CD4-positive, alpha-beta memory T cell (primary cell): ENCODE measurements around the gene TACR3. TPM values are rescaled to one million over a fixed set of nuclear protein-coding genes. Genes with fewer than 3 reads are reported as not detected.
"Not testable (repeated sequence)": the region's sequence is repeated elsewhere in the genome, so short reads cannot be mapped to it uniquely, and the experiment has no call there.

Experiments used
- CTCF ChIA-PET: fragments of 350-600 bp; sonication (Branson Sonifier 250); formaldehyde crosslinking; loops from one replicate; lab custom pipeline; 2021; ENCODE audit warnings: inconsistent platforms; ENCODE audit not compliant: partially characterized antibody; lab: Charles Lee
- POLR2A ChIA-PET: fragments of 350-600 bp; sonication (Branson Sonifier 250); formaldehyde crosslinking; loops from one replicate; lab custom pipeline; 2021; ENCODE audit not compliant: partially characterized antibody; lab: Charles Lee
- DNase-seq, 5 donors: peaks; one replicate each; pipeline versions ENCODE4 v3.0.0 to v3.0.0-alpha.2; 2020 to 2022; ENCODE audit warnings: mixed read lengths in 1 of 5
- H3K27ac ChIP-seq: one replicate; pipeline ENCODE4 v1.7.0; 2013; ENCODE audit warnings: low read depth, low read length
- H3K27me3 ChIP-seq: 2 replicates; pipeline ENCODE4 v1.7.0; 2013; ENCODE audit warnings: mild to moderate bottlenecking, low read length, moderate library complexity; ENCODE audit not compliant: insufficient read depth
- H3K36me3 ChIP-seq: 2 replicates; pipeline ENCODE4 v1.7.0; 2013; ENCODE audit warnings: mild to moderate bottlenecking, low read length, moderate library complexity; ENCODE audit not compliant: insufficient read depth
- H3K4me1 ChIP-seq: 2 replicates; pipeline ENCODE4 v1.7.0; 2013; ENCODE audit warnings: mild to moderate bottlenecking, low read length, moderate library complexity; ENCODE audit not compliant: insufficient read depth
- H3K4me3 ChIP-seq, 2 donors: one replicate each; pipeline ENCODE4 v1.7.0; 2013; ENCODE audit warnings: low read length in 2 of 2, mild to moderate bottlenecking in 1 of 2
- H3K9me3 ChIP-seq, 2 donors: one replicate each; pipeline ENCODE4 v1.7.0; 2013; ENCODE audit warnings: low read length in 2 of 2, control low read depth in 1 of 2; ENCODE audit not compliant: control insufficient read depth in 1 of 2
- H3K27ac Mint-ChIP-seq, 7 donors: one replicate each; pipeline ENCODE4 v1.8.0; 2020 to 2021; ENCODE audit warnings: mixed read lengths in 7 of 7, mild to moderate bottlenecking in 6 of 7, inconsistent platforms in 3 of 7, moderate library complexity in 3 of 7
- H3K27me3 Mint-ChIP-seq, 2 donors: one replicate each; pipeline ENCODE4 v1.8.0; 2020 to 2021; ENCODE audit warnings: mixed read lengths in 2 of 2
- H3K36me3 Mint-ChIP-seq, 2 donors: one replicate each; pipeline ENCODE4 v1.8.0; 2020 to 2021; ENCODE audit warnings: mixed read lengths in 2 of 2, inconsistent platforms in 1 of 2, mild to moderate bottlenecking in 1 of 2
- H3K4me1 Mint-ChIP-seq, 4 donors: one replicate each; pipeline ENCODE4 v1.8.0; 2020 to 2021; ENCODE audit warnings: mixed read lengths in 4 of 4, mild to moderate bottlenecking in 1 of 4
- H3K4me3 Mint-ChIP-seq, 8 donors: one replicate each; pipeline ENCODE4 v1.8.0; 2020 to 2021; ENCODE audit warnings: mixed read lengths in 8 of 8, mild to moderate bottlenecking in 7 of 8, moderate library complexity in 6 of 8, inconsistent platforms in 3 of 8
- H3K9me3 Mint-ChIP-seq, 8 donors: one replicate each; pipeline ENCODE4 v1.8.0; 2020 to 2021; ENCODE audit warnings: mixed read lengths in 8 of 8, mild to moderate bottlenecking in 5 of 8, inconsistent platforms in 3 of 8, moderate library complexity in 1 of 8
- intact Hi-C: fragments of 100-400 bp; cut with micrococcal nuclease; formaldehyde crosslinking; loops from one replicate; pipeline ENCODE4 v1.15.1; 2023
- polyA plus RNA-seq, 2 donors: library from polyadenylated mRNA; unstranded; fragments of 300-500 nt; fragmentation: Illumina TruSeq; gene quantifications; one replicate each; pipeline ENCODE4 v1.2.3, GENCODE V29; 2021
- total RNA-seq, 2 experiments: library from RNA; stranded (reverse); gene quantifications; one replicate each; pipeline ENCODE4 v1.2.3, GENCODE V29; 2021

TACR3 gene
- total and polyA plus RNA-seq, 4 experiments from 2014 or later = not detected

GRCh38 chr4:103720661-103721060 lies 876 bp upstream of the TACR3 start:
- Histone ChIP-seq H3K27me3 (no peaks in the 10 kb centered on the region), H3K4me3 (no peak overlapping the region), H3K4me1 (no peaks in the 10 kb centered on the region), H3K27ac (no peak overlapping the region), H3K36me3 (no peaks in the 10 kb centered on the region), H3K9me3 (no peaks in the 10 kb centered on the region)
- Mint-ChIP-seq H3K27me3 (peaks cover 0 to 1% of the 10 kb centered on the region in 2 donors), H3K9me3 (peaks cover 0 to 12% (median 1%) of the 10 kb centered on the region in 8 donors), H3K36me3 (no peaks in the 10 kb centered on the region), H3K4me3 (no peak overlapping the region), H3K4me1 (peaks cover 0 to 3% (median 0%) of the 10 kb centered on the region in 4 donors), H3K27ac (no peak overlapping the region)
- intact Hi-C loops = no loop called here
- DNase-seq = no peak
- ChIA-PET POLR2A (no interaction called here), CTCF (no interaction called here)

DNA sequence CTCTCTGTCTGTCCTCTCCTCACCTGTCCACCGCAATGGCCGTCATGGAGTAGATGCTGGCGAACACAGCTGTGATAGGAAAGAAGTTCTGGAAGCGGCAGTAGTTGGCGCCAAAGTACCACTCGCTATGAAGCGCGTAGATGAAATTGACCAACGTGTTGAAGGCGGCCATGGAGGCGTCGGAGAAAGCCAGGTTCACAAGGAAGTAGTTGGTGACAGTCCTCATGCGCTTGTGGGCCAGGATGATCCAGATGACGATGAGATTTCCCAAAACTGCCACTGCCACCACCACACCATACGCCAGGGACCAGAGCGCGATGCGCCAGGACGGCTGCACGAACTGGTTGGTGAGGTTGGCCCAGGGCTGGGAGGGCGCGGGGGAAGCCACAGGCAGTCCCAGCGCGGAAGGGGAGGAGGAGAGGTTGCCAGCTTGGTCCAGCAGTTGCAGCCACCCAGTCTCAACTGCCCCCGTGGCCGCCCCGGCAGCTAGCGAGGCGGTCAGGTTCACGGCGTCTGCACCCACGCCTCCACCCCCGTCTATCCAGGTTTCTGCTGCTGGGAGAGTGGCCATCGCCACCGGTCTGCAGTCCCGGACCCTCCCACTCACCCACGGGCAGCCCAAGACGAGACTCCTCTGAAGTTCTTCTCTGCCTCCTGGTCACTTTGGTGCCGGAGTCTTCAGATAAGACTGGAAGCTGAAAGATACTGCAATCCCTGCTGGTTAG lies 518 bp downstream of the TACR3 start:
- Histone ChIP-seq H3K4me1 (no peaks in the 10 kb centered on the region), H3K36me3 (no peaks in the 10 kb centered on the region), H3K9me3 (no peaks in the 10 kb centered on the region), H3K27me3 (no peaks in the 10 kb centered on the region), H3K4me3 (no peak overlapping the region), H3K27ac (no peak overlapping the region)
- no peak overlapping the region for H3K27ac Mint-ChIP-seq
- H3K4me3 Mint-ChIP-seq = no peak overlapping the region
- CTCF ChIA-PET = no interaction called here
- POLR2A ChIA-PET = no interaction called here
- peaks cover 0 to 3% (median 0%) of the 10 kb centered on the region in 4 donors for H3K4me1 Mint-ChIP-seq
- H3K27me3 Mint-ChIP-seq = peaks cover 0 to 1% of the 10 kb centered on the region in 2 donors
- H3K9me3 Mint-ChIP-seq = peaks cover 0 to 12% (median 0%) of the 10 kb centered on the region in 8 donors
- intact Hi-C loops = no loop called here
- H3K36me3 Mint-ChIP-seq = no peaks in the 10 kb centered on the region
- DNase-seq = no peak

- H3K4me1 Mint-ChIP-seq = no peaks in the 10 kb centered on the region
- no peak overlapping the region for H3K27ac Mint-ChIP-seq
- H3K36me3 ChIP-seq = no peaks in the 10 kb centered on the region
- no peaks in the 10 kb centered on the region for H3K27me3 Mint-ChIP-seq
- no peaks in the 10 kb centered on the region for H3K36me3 Mint-ChIP-seq
- no peak overlapping the region for H3K4me3 ChIP-seq
- H3K27ac ChIP-seq = no peak overlapping the region
- peaks cover 0 to 11% (median 3%) of the 10 kb centered on the region in 8 donors for H3K9me3 Mint-ChIP-seq
- DNase-seq = no peak
- CTCF ChIA-PET = no interaction called here
- no peaks in the 10 kb centered on the region for H3K27me3 ChIP-seq
- H3K4me1 ChIP-seq = no peaks in the 10 kb centered on the region
- POLR2A ChIA-PET = no interaction called here
- intact Hi-C loops = no loop called here
- H3K4me3 Mint-ChIP-seq = no peak overlapping the region
- H3K9me3 ChIP-seq = no peaks in the 10 kb centered on the region
Measured at GRCh38 chr4:103692615-103693014, 27.2 kb downstream of the TACR3 start.

GRCh38 chr4:103673983-103674382 lies 45.8 kb downstream of the TACR3 start:
- ChIA-PET POLR2A (no interaction called here), CTCF (no interaction called here)
- H3K4me3 ChIP-seq = no peak overlapping the region
- no peaks in the 10 kb centered on the region for H3K9me3 ChIP-seq
- no peak overlapping the region for H3K27ac Mint-ChIP-seq
- H3K27ac ChIP-seq = no peak overlapping the region
- H3K4me1 ChIP-seq = no peaks in the 10 kb centered on the region
- no peaks in the 10 kb centered on the region for H3K36me3 ChIP-seq
- H3K9me3 Mint-ChIP-seq = peaks cover 0 to 12% (median 5%) of the 10 kb centered on the region in 8 donors
- no peaks in the 10 kb centered on the region for H3K27me3 Mint-ChIP-seq
- no peaks in the 10 kb centered on the region for H3K36me3 Mint-ChIP-seq
- intact Hi-C loops = no loop called here
- no peaks in the 10 kb centered on the region for H3K4me1 Mint-ChIP-seq
- no peak for DNase-seq
- H3K27me3 ChIP-seq = no peaks in the 10 kb centered on the region
- no peak overlapping the region for H3K4me3 Mint-ChIP-seq

GRCh38 chr4:103666764-103667163 lies 53.0 kb downstream of the TACR3 start:
- H3K4me3 Mint-ChIP-seq, H3K27me3 ChIP-seq, POLR2A ChIA-PET, H3K27me3 Mint-ChIP-seq, H3K4me3 ChIP-seq, CTCF ChIA-PET, H3K27ac Mint-ChIP-seq, H3K36me3 ChIP-seq, H3K4me1 ChIP-seq, intact Hi-C loops, H3K9me3 ChIP-seq, DNase-seq, H3K9me3 Mint-ChIP-seq, H3K36me3 Mint-ChIP-seq, H3K4me1 Mint-ChIP-seq, H3K27ac ChIP-seq: not testable (repeated sequence)

DNA sequence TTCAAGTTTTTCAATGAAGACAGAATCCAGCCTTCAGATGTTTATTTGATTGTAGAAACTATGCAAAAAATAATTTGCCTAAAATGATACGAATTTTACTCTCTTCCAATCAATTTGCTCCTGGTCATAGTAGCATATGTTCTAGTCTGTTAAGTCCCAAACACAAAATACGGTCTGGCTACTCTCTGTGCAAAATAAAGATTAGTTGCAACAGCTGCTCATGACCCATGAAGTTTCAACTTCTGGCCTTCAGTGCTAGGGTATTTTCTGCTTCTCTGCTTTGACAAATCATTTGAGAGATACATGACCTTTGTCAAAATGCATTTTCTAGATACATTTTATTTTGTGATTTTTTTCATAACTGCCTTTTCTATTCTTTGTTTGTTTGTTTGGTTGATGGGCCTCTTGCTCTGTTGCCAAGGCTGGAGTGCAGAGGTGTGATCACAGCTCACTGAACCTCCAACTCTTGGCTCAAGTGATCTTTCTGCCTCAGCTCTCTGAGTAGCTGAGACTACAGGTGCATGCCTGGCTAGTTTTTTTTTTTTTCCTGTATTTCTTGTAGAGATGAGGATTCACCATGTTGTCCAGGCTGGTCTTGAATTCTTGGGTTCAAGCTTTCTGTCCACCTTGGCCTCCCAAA lies 55.2 kb downstream of the TACR3 start:
- H3K9me3 ChIP-seq = no peaks in the 10 kb centered on the region
- ChIA-PET CTCF (no interaction called here), POLR2A (no interaction called here)
- no peak overlapping the region for H3K4me3 ChIP-seq
- H3K36me3 ChIP-seq = no peaks in the 10 kb centered on the region
- H3K27me3 Mint-ChIP-seq = no peaks in the 10 kb centered on the region
- H3K27me3 ChIP-seq = no peaks in the 10 kb centered on the region
- H3K9me3 Mint-ChIP-seq = peaks cover 0 to 6% (median under 1%) of the 10 kb centered on the region in 8 donors
- no peaks in the 10 kb centered on the region for H3K4me1 ChIP-seq
- no peak overlapping the region for H3K4me3 Mint-ChIP-seq
- H3K27ac Mint-ChIP-seq = no peak overlapping the region
- intact Hi-C loops = no loop called here
- no peaks in the 10 kb centered on the region for H3K36me3 Mint-ChIP-seq
- DNase-seq = no peak
- H3K4me1 Mint-ChIP-seq = no peaks in the 10 kb centered on the region
- no peak overlapping the region for H3K27ac ChIP-seq

DNA sequence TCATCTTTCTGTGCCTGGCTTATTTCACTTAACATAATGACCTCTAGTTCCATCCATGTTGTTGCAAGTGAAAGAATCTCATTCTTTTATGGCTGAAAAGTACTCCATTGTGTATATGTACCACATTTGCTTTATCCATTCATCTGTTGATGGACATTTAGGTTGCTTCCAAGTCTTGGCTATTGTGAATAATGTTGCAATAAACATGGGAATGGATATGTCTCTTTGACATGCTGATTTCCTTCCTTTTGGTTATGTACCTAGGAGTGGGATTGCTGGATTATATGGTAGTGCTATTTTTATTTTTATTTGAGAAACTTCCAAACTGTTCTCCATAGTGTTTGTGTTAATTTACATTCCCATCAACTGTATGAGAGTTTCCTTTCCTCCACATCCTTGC lies 71.2 kb downstream of the TACR3 start:
- no peaks in the 10 kb centered on the region for H3K9me3 ChIP-seq
- H3K27ac ChIP-seq = no peak overlapping the region
- H3K27ac Mint-ChIP-seq = no peak overlapping the region
- no peaks in the 10 kb centered on the region for H3K36me3 Mint-ChIP-seq
- no peak for DNase-seq
- CTCF ChIA-PET = no interaction called here
- H3K4me3 ChIP-seq = no peak overlapping the region
- no peak overlapping the region for H3K4me3 Mint-ChIP-seq
- no peaks in the 10 kb centered on the region for H3K36me3 ChIP-seq
- intact Hi-C loops = no loop called here
- no peaks in the 10 kb centered on the region for H3K27me3 ChIP-seq
- peaks cover 0 to 7% (median 3%) of the 10 kb centered on the region in 8 donors for H3K9me3 Mint-ChIP-seq
- no peaks in the 10 kb centered on the region for H3K4me1 Mint-ChIP-seq
- H3K4me1 ChIP-seq = no peaks in the 10 kb centered on the region
- POLR2A ChIA-PET = no interaction called here
- no peaks in the 10 kb centered on the region for H3K27me3 Mint-ChIP-seq
